GM03348 (cell line): Measurements from ENCODE around the gene COLQ.

Experiments
- DNase-seq: peaks from one replicate; pipeline ENCODE4 v3.0.0; 2012; ENCODE audit warnings: low spot score

The COLQ gene

GRCh38 chr3:15520185-15520584, 1.3 kb downstream of the COLQ start:
- DNase-seq = peak; percentile 23

GRCh38 chr3:15519096-15519495, 2.4 kb downstream of the COLQ start:
- no peak for DNase-seq

GRCh38 chr3:15514663-15515340, 6.7 kb downstream of the COLQ start:
- no peak for DNase-seq

- no peak for DNase-seq
Measured at GRCh38 chr3:15513810-15514662, 7.5 kb downstream of the COLQ start.

GRCh38 chr3:15513116-15513515, 8.4 kb downstream of the COLQ start:
- DNase-seq = no peak

- DNase-seq = no peak
Measured at GRCh38 chr3:15512166-15512565, 9.3 kb downstream of the COLQ start.

- DNase-seq = no peak
Measured at GRCh38 chr3:15511156-15511555, 10.3 kb downstream of the COLQ start.

GRCh38 chr3:15510493-15510892, 11.0 kb downstream of the COLQ start:
- DNase-seq = no peak

GRCh38 chr3:15506571-15506970, 14.9 kb downstream of the COLQ start:
- DNase-seq = no peak

- DNase-seq = no peak
Measured at GRCh38 chr3:15505479-15506165, 15.9 kb downstream of the COLQ start.

- no peak for DNase-seq
Measured at GRCh38 chr3:15502616-15503015, 18.9 kb downstream of the COLQ start.

- no peak for DNase-seq
Measured at GRCh38 chr3:15501126-15501525, 20.4 kb downstream of the COLQ start.

GRCh38 chr3:15500107-15500724, 21.3 kb downstream of the COLQ start:
- DNase-seq = peak; percentile 48

GRCh38 chr3:15499536-15499935, 22.0 kb downstream of the COLQ start:
- DNase-seq = peak; percentile 45

GRCh38 chr3:15498431-15499214, 22.9 kb downstream of the COLQ start:
- DNase-seq = peak; percentile 49

GRCh38 chr3:15497964-15498363, 23.5 kb downstream of the COLQ start:
- no peak for DNase-seq

GRCh38 chr3:15496341-15496664, 25.2 kb downstream of the COLQ start:
- DNase-seq = no peak

GRCh38 chr3:15495461-15496340, 25.8 kb downstream of the COLQ start:
- no peak for DNase-seq

- no peak for DNase-seq
Measured at GRCh38 chr3:15493436-15493835, 28.1 kb downstream of the COLQ start.

- DNase-seq = no peak
Measured at GRCh38 chr3:15492847-15493360, 28.6 kb downstream of the COLQ start.

GRCh38 chr3:15491143-15491542, 30.4 kb downstream of the COLQ start:
- no peak for DNase-seq
